ENCODE measurements around the gene SOX12. TPM values are rescaled to one million over a fixed set of nuclear protein-coding genes. Genes with fewer than 3 reads are reported as not detected.
A peak's percentile ranks its signal among the peaks of the same experiment; 100 is the strongest.

Gene SOX12
- total RNA-seq, 2 experiments from 2014 or later = 11.6 to 11.9 TPM

DNA sequence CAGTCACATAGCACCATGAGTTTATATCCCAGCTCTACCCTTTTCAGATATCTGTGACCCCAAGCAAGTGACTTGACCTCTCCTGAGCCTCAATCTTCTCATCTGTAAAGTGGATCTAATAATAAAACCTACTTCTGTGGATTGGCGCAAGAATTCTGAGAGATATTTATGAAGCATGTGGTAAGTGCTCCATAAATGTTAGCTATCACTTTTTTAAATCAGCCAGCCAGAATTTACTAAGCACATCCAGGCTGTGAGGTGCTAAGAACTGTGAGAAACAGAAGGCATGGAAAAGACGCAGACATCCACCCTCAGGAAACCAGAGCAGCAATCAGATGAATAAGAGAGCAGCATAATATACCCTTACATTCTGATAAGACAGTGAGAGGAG is 35.7 kb upstream of the SOX12 start:
- H3K36me3 Mint-ChIP-seq (ENCODE audit: low read depth) = no peaks in the 10 kb centered on the region
- no peak overlapping the region for H3K4me3 Mint-ChIP-seq
- TF ChIP-seq, protein P1, sequence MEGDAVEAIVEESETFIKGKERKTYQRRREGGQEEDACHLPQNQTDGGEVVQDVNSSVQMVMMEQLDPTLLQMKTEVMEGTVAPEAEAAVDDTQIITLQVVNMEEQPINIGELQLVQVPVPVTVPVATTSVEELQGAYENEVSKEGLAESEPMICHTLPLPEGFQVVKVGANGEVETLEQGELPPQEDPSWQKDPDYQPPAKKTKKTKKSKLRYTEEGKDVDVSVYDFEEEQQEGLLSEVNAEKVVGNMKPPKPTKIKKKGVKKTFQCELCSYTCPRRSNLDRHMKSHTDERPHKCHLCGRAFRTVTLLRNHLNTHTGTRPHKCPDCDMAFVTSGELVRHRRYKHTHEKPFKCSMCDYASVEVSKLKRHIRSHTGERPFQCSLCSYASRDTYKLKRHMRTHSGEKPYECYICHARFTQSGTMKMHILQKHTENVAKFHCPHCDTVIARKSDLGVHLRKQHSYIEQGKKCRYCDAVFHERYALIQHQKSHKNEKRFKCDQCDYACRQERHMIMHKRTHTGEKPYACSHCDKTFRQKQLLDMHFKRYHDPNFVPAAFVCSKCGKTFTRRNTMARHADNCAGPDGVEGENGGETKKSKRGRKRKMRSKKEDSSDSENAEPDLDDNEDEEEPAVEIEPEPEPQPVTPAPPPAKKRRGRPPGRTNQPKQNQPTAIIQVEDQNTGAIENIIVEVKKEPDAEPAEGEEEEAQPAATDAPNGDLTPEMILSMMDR (IDR thresholded peaks at IDR 0.05) = no peak
- POLR2A ChIA-PET = no interaction called here
- intact Hi-C loops (cut with DNase I, micrococcal nuclease) = loop anchor here in 1 of 2 experiments (1.0 kb wide), 1 partner anchor 41 kb away; no protein-coding TSS in a partner anchor
- peak overlapping the region; percentile 58 for H3K4me3 ChIP-seq (ENCODE audit: low read length)
- H3K36me3 ChIP-seq (ENCODE audit: insufficient read depth, low read length) = no peaks in the 10 kb centered on the region
- H3K27ac Mint-ChIP-seq = no peak overlapping the region
- CTCF ChIA-PET = no interaction called here
- DNase-seq (no peak), ATAC-seq (ENCODE audit: poor library complexity) (no peak)
- peaks cover 21% of the 10 kb centered on the region for H3K4me1 ChIP-seq (ENCODE audit: insufficient read depth, low read length)
- no peaks in the 10 kb centered on the region for H3K27me3 ChIP-seq (ENCODE audit: control insufficient read depth in 1 of 2, insufficient read depth in 2 of 2, low read length in 2 of 2)
- peaks cover 6% of the 10 kb centered on the region for H3K4me1 Mint-ChIP-seq (ENCODE audit: low read depth)
- H3K27ac ChIP-seq (ENCODE audit: low read depth in 1 of 2, low read length in 2 of 2) = no peak overlapping the region
- H3K9me3 ChIP-seq (ENCODE audit: control insufficient read depth in 1 of 2, insufficient read depth in 1 of 2, low read length in 2 of 2) = no peaks in the 10 kb centered on the region
- H3K27me3 Mint-ChIP-seq = no peaks in the 10 kb centered on the region
- H3K9me3 Mint-ChIP-seq = no peaks in the 10 kb centered on the region

DNA sequence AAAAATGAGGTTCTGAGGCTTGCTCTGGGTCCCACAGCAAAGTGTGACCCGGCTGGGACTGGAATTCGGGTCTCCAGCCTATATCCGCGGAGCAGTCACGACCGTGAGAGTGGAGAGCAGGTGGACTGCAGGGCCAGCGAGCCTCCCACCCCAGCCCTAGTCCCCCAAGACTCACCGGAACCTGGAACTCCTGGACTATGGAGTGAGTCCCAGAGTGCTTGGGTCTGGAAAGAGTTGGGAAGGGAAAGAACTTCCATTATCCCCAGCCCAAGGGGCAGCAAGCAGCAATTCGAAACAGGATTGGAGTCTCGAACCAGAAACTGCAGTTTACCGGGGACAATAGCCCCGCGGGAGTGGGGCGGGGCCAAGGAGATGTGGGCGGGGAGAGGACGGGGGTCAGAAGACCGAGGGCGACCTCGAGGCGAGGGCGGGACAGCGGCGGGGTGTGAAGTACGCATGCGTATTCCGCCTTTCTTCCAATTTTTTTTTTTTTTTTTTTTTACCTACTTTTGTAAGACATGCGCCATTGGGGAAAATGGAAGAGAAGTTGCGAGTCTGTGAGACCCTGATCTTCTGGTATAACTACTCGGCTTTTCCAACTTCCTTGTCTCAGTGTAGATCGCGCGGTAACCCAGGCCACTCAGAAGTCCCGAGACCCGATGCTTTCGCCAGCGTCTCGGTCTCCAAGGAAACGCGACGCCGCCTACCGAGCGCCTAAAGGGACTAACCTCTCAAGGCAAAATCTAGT is 35.1 kb upstream of the SOX12 start, which contains the start of gene C20orf96:
C20orf96 (minus strand) TSS at position 667 of the 748 bp plus-strand sequence; CDS start at position 527, 140 bp downstream.
- H3K36me3 ChIP-seq (ENCODE audit: insufficient read depth, low read length) = no peaks in the 10 kb centered on the region
- intact Hi-C loops (cut with DNase I, micrococcal nuclease) = loop anchor here in 1 of 2 experiments (1.0 kb wide), 1 partner anchor 40 kb away; no protein-coding TSS in a partner anchor
- H3K4me1 Mint-ChIP-seq (ENCODE audit: low read depth) = peaks cover 6% of the 10 kb centered on the region
- H3K9me3 Mint-ChIP-seq = no peaks in the 10 kb centered on the region
- peak; percentile 87 for ATAC-seq (ENCODE audit: poor library complexity)
- H3K27me3 ChIP-seq (ENCODE audit: control insufficient read depth in 1 of 2, insufficient read depth in 2 of 2, low read length in 2 of 2) = no peaks in the 10 kb centered on the region
- TF ChIP-seq, protein P1 (IDR thresholded peaks at IDR 0.05) = peak; percentile 40
- ChIA-PET POLR2A (no interaction called here), CTCF (no interaction called here)
- no peak within 1 kb of the TSS for H3K27ac Mint-ChIP-seq
- H3K4me3 Mint-ChIP-seq = no peak within 1 kb of the TSS
- no peaks in the 10 kb centered on the region for H3K9me3 ChIP-seq (ENCODE audit: control insufficient read depth in 1 of 2, insufficient read depth in 1 of 2, low read length in 2 of 2)
- H3K4me3 ChIP-seq (ENCODE audit: low read length) = peak within 1 kb of the TSS; percentile 58
- H3K27me3 Mint-ChIP-seq = no peaks in the 10 kb centered on the region
- peak; percentile 67 to 94 (median 81) for DNase-seq
- H3K36me3 Mint-ChIP-seq (ENCODE audit: low read depth) = no peaks in the 10 kb centered on the region
- H3K27ac ChIP-seq (ENCODE audit: low read depth in 1 of 2, low read length in 2 of 2) = peak within 1 kb of the TSS in 1 of 2 donors; percentile 5
- peaks cover 21% of the 10 kb centered on the region for H3K4me1 ChIP-seq (ENCODE audit: insufficient read depth, low read length)

DNA sequence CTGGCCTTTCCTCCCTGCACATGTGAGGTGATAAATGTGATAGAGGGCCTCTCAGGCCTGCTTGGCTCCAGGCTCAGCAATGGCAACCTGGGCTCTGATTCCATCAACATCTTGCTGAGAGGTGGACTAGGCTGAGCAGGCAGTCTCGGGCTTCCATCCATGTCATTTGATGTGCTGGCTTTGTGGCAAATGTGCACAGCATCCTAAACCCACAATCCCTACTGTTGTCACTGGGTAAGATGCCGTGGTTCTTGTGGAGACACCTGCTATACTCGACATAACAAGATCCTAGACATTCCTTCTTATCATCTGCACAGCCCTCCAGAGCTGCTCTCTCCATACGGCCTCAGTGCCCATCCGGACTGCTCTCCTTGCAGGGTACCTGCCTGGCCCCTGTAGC is 30.8 kb upstream of the SOX12 start:
- ChIA-PET CTCF (interaction anchor here (0.9 to 2.2 kb wide), 2 partner anchors 28 to 36 kb away, joined by 3 to 6 read pairs; no protein-coding TSS in a partner anchor), POLR2A (interaction anchor here (1.3 kb wide), 1 partner anchor 29 kb away, joined by 4 read pairs; no protein-coding TSS in a partner anchor)
- H3K27ac Mint-ChIP-seq = no peak overlapping the region
- TF ChIP-seq, protein P1 (IDR thresholded peaks at IDR 0.05) = no peak
- no peaks in the 10 kb centered on the region for H3K27me3 Mint-ChIP-seq
- Histone ChIP-seq H3K27me3 (ENCODE audit: control insufficient read depth in 1 of 2, insufficient read depth in 2 of 2, low read length in 2 of 2) (no peaks in the 10 kb centered on the region), H3K9me3 (ENCODE audit: control insufficient read depth in 1 of 2, insufficient read depth in 1 of 2, low read length in 2 of 2) (no peaks in the 10 kb centered on the region), H3K36me3 (ENCODE audit: insufficient read depth, low read length) (peaks cover 4% of the 10 kb centered on the region), H3K27ac (ENCODE audit: low read depth in 1 of 2, low read length in 2 of 2) (no peak overlapping the region), H3K4me3 (ENCODE audit: low read length) (no peak overlapping the region), H3K4me1 (ENCODE audit: insufficient read depth, low read length) (peaks cover 38% of the 10 kb centered on the region)
- ATAC-seq (ENCODE audit: poor library complexity) = no peak
- no peaks in the 10 kb centered on the region for H3K9me3 Mint-ChIP-seq
- peak overlapping the region; percentile 27 for H3K4me3 Mint-ChIP-seq
- intact Hi-C loops (cut with DNase I, micrococcal nuclease) = loop anchor here in 1 of 2 experiments (5.0 kb wide), 1 partner anchor 248 kb away; the partner anchor contains the start of gene CSNK2A1
- peaks cover 40% of the 10 kb centered on the region for H3K4me1 Mint-ChIP-seq (ENCODE audit: low read depth)
- no peak for DNase-seq
- H3K36me3 Mint-ChIP-seq (ENCODE audit: low read depth) = peaks cover 22% of the 10 kb centered on the region

All from CD4-positive, alpha-beta T cell (primary cell).